ENCODE measurements around the gene PSRC1. TPM values are rescaled to one million over a fixed set of nuclear protein-coding genes. Genes with fewer than 3 reads are reported as not detected.

PSRC1 gene
- total RNA-seq, 8 experiments from 2014 or later: 7.0 to 118 (median 12.9) TPM

Other genes with a start within 250 kb of the PSRC1 start
- gene WDR47, start 241.0 kb downstream of the PSRC1 start, total RNA-seq: 10 to 100 TPM; 10.3 to 65.3 (median 48.6) TPM
- gene TAF13, start 207.1 kb downstream of the PSRC1 start, total RNA-seq: 100 to 1,000 TPM in 4 of 8 experiments, 10 to 100 TPM in 4; 56.4 to 190 (median 97.3) TPM
- gene TMEM167B, start 192.4 kb downstream of the PSRC1 start, total RNA-seq: 10 to 100 TPM; 20.1 to 72.2 (median 46.4) TPM
- gene ELAPOR1, start 169.0 kb downstream of the PSRC1 start, total RNA-seq: 10 to 100 TPM in 4 of 8 experiments, 1 to 10 TPM in 2, under 1 TPM in 2; 0.54 to 14.7 (median 7.7) TPM
- gene SARS1, start 69.2 kb downstream of the PSRC1 start, total RNA-seq: 100 to 1,000 TPM; 118 to 795 (median 414) TPM
- gene CELSR2, start 33.6 kb downstream of the PSRC1 start, total RNA-seq: 10 to 100 TPM in 7 of 8 experiments, 1 to 10 TPM in 1; 1.1 to 90.9 (median 43.3) TPM
- gene MYBPHL, start 23.9 kb upstream of the PSRC1 start, total RNA-seq: under 1 TPM in 3 of 8 experiments, not detected in 5; 0.67 to 0.92 (median 0.81) TPM
- 10 to 100 TPM in 7 of 8 experiments, 1 to 10 TPM in 1; 6.7 to 52.3 (median 41.4) TPM for gene SORT1, start 114.8 kb upstream of the PSRC1 start, total RNA-seq
- gene PSMA5, start 143.3 kb upstream of the PSRC1 start, total RNA-seq: 100 to 1,000 TPM in 1 of 8 experiments, 10 to 100 TPM in 7; 47.3 to 100 (median 72.2) TPM
- gene SYPL2, start 183.4 kb upstream of the PSRC1 start, total RNA-seq: 1 to 10 TPM in 2 of 8 experiments, under 1 TPM in 6; 0.11 to 2.2 (median 0.81) TPM
- 10 to 100 TPM in 4 of 8 experiments, 1 to 10 TPM in 4; 3.7 to 20.1 (median 9.8) TPM for gene ATXN7L2, start 200.8 kb upstream of the PSRC1 start, total RNA-seq
- 10 to 100 TPM in 2 of 8 experiments, 1 to 10 TPM in 6; 5.8 to 12.6 (median 7.5) TPM for gene CYB561D1, start 210.9 kb upstream of the PSRC1 start, total RNA-seq
- gene AMIGO1, start 226.6 kb upstream of the PSRC1 start, total RNA-seq: 10 to 100 TPM in 1 of 8 experiments, 1 to 10 TPM in 7; 3.5 to 11.5 (median 6.7) TPM